NCI-H1092 treated with DMSO at 0.1 percent for 48 hours (cell line): ENCODE measurements around the gene ART5.
"Not testable (repeated sequence)": the region's sequence is repeated elsewhere in the genome, so short reads cannot be mapped to it uniquely, and the experiment has no call there.

ENCODE experiments used
- DNase-seq: peaks from one replicate; lab custom pipeline; 2025; lab: John Stamatoyannopoulos, UW

ART5 gene

GRCh38 chr11:3658252-3658651 is 16.5 kb upstream of the ART5 start:
- DNase-seq = no peak

GRCh38 chr11:3657331-3657730 is 15.5 kb upstream of the ART5 start:
- DNase-seq = not testable (repeated sequence)

- DNase-seq = no peak
Measured at GRCh38 chr11:3655547-3655946, 13.8 kb upstream of the ART5 start.

- DNase-seq = not testable (repeated sequence)
Measured at GRCh38 chr11:3652514-3652913, 10.7 kb upstream of the ART5 start.

GRCh38 chr11:3649374-3649773 is 7.6 kb upstream of the ART5 start:
- DNase-seq = not testable (repeated sequence)

- DNase-seq = not testable (repeated sequence)
Measured at GRCh38 chr11:3648843-3649242, 7.1 kb upstream of the ART5 start.

- DNase-seq = no peak
Measured at GRCh38 chr11:3645552-3645951, 3.8 kb upstream of the ART5 start.

- no peak for DNase-seq
Measured at GRCh38 chr11:3644817-3645235, 3.0 kb upstream of the ART5 start, which contains the start of gene ART1. ART1 (plus strand) TSS chr11:3645128; CDS start chr11:3659214, 14,086 bp downstream.

GRCh38 chr11:3643102-3643546 is 1.3 kb upstream of the ART5 start:
- DNase-seq = not testable (repeated sequence)

- peak; percentile 29 for DNase-seq
Measured at GRCh38 chr11:3642071-3642951, 519 bp upstream of the ART5 start.

GRCh38 chr11:3641191-3641590 is 601 bp downstream of the ART5 start:
- DNase-seq = no peak

GRCh38 chr11:3639841-3640240 is 2.0 kb downstream of the ART5 start:
- DNase-seq = no peak

GRCh38 chr11:3638513-3638912 is 3.3 kb downstream of the ART5 start:
- DNase-seq = no peak

- no peak for DNase-seq
Measured at GRCh38 chr11:3637201-3637600, 4.6 kb downstream of the ART5 start.

GRCh38 chr11:3635641-3636375 is 6.0 kb downstream of the ART5 start:
- DNase-seq = no peak

- DNase-seq = no peak
Measured at GRCh38 chr11:3632070-3632660, 9.6 kb downstream of the ART5 start.

GRCh38 chr11:3631331-3631730 is 10.5 kb downstream of the ART5 start:
- DNase-seq = no peak

- no peak for DNase-seq
Measured at GRCh38 chr11:3627291-3627690, 14.5 kb downstream of the ART5 start.

GRCh38 chr11:3626250-3626960 is 15.4 kb downstream of the ART5 start:
- DNase-seq = no peak

GRCh38 chr11:3623767-3624458 is 17.9 kb downstream of the ART5 start:
- DNase-seq = no peak

GRCh38 chr11:3623121-3623520 is 18.7 kb downstream of the ART5 start:
- no peak for DNase-seq
